Stomach (tissue), 4 donors: ENCODE data around the gene SH3TC1.

Source experiments
- POLR2A ChIP-seq, 4 donors: fragments of 450-650 bp; IDR thresholded peaks; one replicate each; pipeline ENCODE4 v1.6.1; 2016; ENCODE audit warnings: antibody characterized with exemption in 4 of 4, control low read depth in 2 of 4, mild to moderate bottlenecking in 1 of 4, moderate library complexity in 1 of 4
- TF ChIP-seq, protein P1 (sequence below), 7 experiments: fragments of 450-650 bp in 4 of 7; fragments of 200-600 bp in 3 of 7; sonication (generic) in 3 of 7; IDR thresholded peaks; one replicate each; pipeline ENCODE4 v1.5.1; 2016 to 2019; ENCODE audit warnings: antibody characterized with exemption in 7 of 7, control low read depth in 2 of 7, mild to moderate bottlenecking in 1 of 7

GRCh38 chr4:8179771-8180170 lies 19.3 kb upstream of the SH3TC1 start:
- TF ChIP-seq, protein P1, sequence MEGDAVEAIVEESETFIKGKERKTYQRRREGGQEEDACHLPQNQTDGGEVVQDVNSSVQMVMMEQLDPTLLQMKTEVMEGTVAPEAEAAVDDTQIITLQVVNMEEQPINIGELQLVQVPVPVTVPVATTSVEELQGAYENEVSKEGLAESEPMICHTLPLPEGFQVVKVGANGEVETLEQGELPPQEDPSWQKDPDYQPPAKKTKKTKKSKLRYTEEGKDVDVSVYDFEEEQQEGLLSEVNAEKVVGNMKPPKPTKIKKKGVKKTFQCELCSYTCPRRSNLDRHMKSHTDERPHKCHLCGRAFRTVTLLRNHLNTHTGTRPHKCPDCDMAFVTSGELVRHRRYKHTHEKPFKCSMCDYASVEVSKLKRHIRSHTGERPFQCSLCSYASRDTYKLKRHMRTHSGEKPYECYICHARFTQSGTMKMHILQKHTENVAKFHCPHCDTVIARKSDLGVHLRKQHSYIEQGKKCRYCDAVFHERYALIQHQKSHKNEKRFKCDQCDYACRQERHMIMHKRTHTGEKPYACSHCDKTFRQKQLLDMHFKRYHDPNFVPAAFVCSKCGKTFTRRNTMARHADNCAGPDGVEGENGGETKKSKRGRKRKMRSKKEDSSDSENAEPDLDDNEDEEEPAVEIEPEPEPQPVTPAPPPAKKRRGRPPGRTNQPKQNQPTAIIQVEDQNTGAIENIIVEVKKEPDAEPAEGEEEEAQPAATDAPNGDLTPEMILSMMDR (IDR thresholded peaks at IDR 0.05), result no peak
- no peak for TF ChIP-seq POLR2A (IDR thresholded peaks at IDR 0.05)
